Fibroblast of mammary gland (primary cell): Measurements from ENCODE around the gene STOML3.

Source experiments
- DNase-seq: peaks from one replicate; pipeline ENCODE4 v3.0.0-alpha.2; 2010; ENCODE audit warnings: low read depth
- H3K4me3 ChIP-seq: 2 replicates; pipeline ENCODE4 v1.5.1; 2011; ENCODE audit warnings: low read depth, mild to moderate bottlenecking, low read length, moderate library complexity; ENCODE audit not compliant: control insufficient read depth
- CTCF ChIP-seq: conservative IDR thresholded peaks from 2 replicates; pipeline ENCODE4 v1.5.1; 2011; ENCODE audit warnings: low read depth, low read length, inconsistent platforms; ENCODE audit not compliant: control insufficient read depth, insufficient read depth

The STOML3 gene

GRCh38 chr13:38969187-38969586, 21.4 kb downstream of the STOML3 start:
- no peak for DNase-seq
- TF ChIP-seq CTCF = no peak
- no peak overlapping the region for H3K4me3 ChIP-seq

GRCh38 chr13:38967446-38967845, 23.2 kb downstream of the STOML3 start:
- TF ChIP-seq CTCF = no peak
- H3K4me3 ChIP-seq = no peak overlapping the region
- DNase-seq = no peak

- no peak for DNase-seq
- H3K4me3 ChIP-seq = no peak overlapping the region
- TF ChIP-seq CTCF = no peak
Measured at GRCh38 chr13:38965281-38965680, 25.4 kb downstream of the STOML3 start.

GRCh38 chr13:38960175-38960574, 30.5 kb downstream of the STOML3 start:
- TF ChIP-seq CTCF = no peak
- no peak for DNase-seq
- H3K4me3 ChIP-seq = no peak overlapping the region

GRCh38 chr13:38957794-38958592, 32.6 kb downstream of the STOML3 start:
- TF ChIP-seq CTCF = no peak
- no peak for DNase-seq
- no peak overlapping the region for H3K4me3 ChIP-seq

GRCh38 chr13:38954844-38955243, 35.8 kb downstream of the STOML3 start:
- no peak for TF ChIP-seq CTCF
- no peak overlapping the region for H3K4me3 ChIP-seq
- no peak for DNase-seq

- TF ChIP-seq CTCF = no peak
- H3K4me3 ChIP-seq = no peak overlapping the region
- peak; percentile 4 for DNase-seq
Measured at GRCh38 chr13:38954291-38954690, 36.3 kb downstream of the STOML3 start.
